Fibroblast of skin of right biceps (primary cell): ENCODE results near the gene KLHL36.
"Not testable (repeated sequence)": the region's sequence is repeated elsewhere in the genome, so short reads cannot be mapped to it uniquely, and the experiment has no call there.

Source experiments
- DNase-seq: peaks from one replicate; pipeline ENCODE4 v3.0.0-alpha.2; 2013

Gene KLHL36

DNA sequence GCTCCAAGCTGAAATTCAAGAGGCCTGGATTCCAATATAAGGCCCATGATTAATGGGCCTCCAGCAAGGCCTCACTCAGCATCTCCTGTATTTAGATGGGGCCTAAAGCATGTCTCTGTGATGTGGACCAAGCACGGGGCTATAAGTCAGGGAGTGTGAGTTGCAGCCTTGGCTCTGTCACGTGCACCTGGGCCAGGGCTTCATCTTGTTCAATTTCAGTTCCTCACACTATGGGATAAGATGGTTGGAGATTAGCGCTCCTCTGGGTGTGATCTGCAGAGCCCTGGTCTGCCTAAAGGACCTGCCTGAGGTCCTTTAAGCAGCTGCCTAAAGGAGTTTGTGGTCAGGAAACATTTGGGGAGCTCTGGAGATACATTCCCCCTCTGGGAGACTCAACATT lies 25.2 kb downstream of the KLHL36 start:
- no peak for DNase-seq

DNA sequence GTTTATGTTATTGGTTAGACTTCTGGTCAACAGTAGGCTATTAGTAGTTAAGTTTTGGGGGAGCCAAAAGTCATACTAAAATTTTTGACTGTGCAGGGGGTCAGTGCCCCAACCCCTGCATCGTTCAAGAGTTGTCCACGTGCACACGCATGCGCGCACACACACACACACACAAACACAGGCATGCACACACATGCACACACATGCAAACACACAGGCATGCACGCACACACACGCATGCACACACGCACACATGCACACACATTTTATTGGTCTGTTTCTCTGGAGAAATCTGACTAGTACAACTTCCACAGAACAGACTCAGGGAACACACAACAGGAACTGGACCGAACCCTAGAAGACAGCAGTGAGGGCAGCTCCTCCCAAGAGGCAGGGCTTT lies 27.1 kb downstream of the KLHL36 start:
- no peak for DNase-seq

DNA sequence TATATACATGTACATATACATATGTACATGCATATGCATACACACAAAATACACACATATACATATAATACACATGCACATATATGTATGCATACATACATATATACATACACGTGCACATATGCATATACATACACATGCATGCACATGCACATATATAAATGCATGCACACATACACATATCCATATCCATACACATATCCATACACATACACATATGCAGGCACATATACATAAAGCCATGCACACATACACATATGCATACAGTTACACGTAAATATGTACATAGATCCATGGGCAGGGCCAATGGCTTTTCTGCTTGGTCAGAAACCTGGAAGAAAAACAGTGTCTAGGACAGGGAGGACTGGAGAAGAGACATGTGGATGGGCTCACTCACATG lies 27.6 kb downstream of the KLHL36 start:
- no peak for DNase-seq

DNA sequence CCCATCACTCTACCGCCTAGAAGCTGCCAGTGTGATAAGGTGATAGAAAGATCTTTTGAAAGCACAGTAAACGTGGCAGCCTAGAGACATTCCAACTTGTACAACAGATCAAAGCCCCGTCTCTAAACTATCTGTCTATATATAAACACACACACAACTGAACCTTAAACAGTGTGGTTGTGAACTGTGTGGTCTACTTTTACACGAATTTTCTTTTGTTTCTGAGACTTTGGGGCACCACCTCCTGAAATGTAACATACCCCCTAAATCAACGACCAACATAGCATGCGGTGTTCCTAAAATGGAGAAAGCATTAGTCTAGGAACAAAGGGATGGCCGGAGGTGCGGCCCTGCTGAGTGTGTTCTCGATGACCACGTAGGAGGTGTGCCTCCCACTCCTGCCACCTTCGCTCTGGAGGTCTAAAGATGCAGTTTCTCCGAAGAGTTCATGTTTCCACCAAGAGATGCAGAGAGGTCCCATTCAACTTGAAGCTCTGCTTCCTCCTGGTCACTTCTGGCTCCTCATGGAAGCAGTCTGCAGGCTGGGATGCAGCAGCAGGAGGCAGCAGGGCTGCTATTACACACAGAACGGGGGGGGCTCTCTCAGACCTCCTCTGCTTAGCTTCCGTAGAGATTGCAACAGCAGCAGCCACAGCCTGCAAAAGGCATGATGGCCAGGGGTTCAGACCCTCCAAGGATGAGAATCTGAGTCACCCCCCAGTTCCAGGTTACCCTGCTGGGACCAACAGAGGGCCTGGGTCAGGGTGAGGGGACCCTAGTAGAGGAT lies 28.9 kb downstream of the KLHL36 start:
- DNase-seq = no peak

DNA sequence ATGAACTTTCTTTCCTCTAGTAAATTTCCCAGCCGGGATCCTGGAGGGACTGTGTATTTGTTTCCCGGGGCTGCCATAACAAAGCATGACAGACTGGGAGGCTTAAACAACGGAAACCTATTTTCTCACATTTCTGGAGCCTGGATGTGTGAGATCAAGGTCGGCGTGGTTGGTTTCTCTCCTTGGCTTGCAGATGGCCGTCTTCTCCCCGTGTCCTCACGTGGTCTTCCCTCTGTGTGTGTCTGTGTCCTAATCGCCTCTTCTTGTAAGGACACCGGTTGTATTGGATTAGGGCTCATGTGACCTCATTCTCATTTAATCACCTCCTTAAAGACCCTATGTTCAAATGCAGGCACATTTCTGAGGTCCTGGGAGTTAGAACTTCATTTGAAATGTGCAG lies 29.5 kb downstream of the KLHL36 start:
- DNase-seq = no peak

DNA sequence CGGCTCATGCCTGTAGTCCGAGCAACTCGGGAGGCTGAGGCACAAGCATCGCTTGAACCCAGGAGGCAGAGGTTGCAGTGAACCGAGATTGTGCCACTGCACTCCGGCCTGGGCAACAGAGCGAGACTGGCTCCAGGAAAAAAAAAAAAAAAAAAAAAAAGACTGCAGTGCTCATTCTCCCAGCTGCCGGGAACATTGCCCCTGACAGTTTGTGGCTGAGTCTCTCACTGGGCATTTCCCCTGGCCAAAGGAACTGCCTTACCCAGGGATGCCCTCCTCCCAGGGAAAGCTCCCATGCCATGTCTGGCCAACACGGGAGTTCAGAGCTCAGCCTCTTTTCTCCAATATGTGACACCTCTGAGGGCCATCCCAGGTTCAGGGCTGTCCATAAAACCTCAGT lies 30.2 kb downstream of the KLHL36 start:
- no peak for DNase-seq

DNA sequence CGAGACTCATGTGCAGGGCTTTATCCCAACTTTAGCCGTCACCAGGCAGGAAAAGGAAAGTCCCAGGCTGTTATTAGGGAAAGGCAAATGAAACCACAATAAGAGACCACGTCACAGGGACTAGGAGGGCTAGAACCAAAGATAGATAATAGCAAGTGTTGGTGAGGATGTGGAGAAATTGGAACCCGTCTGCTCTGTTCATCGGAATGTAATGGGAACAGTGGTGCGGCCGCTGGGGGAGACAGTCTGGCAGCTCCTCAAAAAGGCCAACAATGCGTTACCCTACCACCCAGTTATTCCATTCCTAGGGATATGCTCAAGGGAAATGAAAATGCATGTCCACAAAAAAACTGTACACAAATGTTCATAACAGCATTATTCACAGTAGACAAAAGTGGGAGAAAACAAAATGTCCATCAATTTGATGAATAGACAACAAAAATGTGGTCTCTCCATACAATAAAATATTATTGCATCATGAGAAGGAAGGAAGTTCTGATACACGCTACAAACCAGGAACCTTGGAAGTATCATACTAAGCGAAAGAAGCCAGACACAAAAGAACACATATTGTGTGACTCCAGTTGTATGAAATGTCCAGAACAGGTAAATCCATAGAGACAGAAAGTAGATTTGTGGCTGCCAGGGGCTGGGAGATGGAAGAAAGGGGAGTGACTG lies 32.0 kb downstream of the KLHL36 start:
- DNase-seq = no peak

DNA sequence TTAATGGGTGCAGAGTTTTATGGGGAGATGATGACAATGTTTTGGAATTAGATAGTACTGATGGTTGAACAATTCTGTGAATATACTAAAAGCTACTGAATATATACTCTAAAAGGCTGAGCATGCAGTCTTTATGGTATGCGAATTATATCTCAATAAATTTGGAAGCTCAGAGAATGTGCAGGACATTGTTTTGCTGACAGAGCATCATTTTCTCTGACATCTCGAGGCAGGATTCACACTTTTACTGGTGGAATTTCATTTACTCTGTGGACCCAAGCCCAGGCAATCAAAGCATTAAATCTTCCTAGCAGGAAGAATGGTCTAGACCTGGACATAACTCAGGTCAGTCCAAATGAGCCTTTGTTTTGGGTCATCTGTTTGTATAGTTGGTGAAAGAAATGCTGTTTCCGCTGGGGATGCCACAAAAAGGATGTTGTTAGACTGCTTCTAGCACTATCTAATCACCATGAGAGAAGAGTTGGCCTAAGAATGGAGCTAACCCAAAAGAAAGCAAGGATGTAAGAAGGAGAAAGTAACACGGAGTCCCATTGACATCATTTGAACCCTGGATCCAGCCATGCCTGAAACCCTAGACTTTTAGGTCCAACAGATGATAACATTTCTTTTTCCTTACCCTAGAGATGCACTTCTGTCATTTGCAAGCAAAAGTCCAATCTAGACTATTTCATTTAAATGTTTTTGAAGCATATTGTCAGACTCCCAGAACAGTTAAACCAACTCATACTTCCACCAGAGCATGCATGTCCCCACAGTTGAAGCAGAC lies 32.7 kb downstream of the KLHL36 start:
- DNase-seq = no peak

DNA sequence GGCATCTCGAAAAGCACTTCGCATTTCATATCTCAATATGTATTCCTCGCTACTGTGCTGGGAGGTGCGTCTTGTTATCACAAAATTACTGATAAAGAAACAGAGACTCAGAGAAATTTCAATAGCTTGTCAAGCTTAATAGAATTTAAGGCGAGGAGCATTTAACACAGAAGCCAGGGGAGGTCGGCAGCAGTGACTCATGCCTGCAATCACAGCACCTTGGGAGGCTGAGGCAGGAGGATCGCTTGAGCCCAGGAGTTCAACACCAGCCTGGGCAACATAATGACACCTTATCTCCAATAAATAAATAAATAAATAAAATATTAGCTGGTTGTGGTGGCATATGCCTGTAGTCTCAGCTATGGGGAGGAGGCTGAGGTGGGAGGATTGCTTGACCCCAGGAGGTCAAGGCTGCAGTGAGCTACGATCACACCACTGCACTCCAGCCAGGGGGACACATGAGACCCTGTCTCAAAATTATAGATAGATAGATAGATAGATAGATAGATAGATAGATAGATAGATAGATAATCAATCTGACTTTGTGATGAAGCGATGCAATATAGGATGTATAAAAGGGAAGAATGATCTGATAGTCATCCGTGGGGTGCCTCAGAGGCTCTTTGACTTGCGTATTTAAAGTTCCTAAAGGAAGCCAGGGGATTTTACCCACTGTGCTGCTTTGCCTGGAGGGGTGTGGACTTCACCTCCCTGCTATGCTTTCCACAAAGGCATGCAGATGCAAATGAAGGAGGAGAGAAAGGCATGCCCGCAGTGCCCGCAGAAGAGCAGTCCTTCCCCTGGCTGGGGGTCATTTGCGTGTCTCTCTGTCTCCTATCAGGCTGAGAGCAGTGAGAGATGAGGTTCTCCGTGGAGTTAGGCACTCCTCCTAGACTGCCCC lies 35.6 kb downstream of the KLHL36 start:
- no peak for DNase-seq

DNA sequence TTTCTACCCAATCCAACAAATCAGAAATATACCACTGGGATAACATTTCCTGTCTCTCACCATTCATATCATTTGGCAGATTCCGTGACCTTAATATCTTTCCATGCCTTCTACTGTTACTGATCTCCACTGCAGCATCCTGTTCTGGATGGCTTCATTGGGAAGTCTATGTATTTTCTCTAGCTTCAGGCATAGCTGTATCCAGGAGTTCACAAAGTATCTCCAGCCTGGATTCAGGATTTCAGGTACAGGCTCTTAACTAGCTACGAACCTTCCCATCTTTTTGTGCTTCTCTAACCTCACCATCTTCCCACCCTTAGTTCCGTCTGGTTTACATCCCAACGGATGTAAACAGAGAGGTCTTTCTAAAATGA lies 36.3 kb downstream of the KLHL36 start:
- no peak for DNase-seq

DNA sequence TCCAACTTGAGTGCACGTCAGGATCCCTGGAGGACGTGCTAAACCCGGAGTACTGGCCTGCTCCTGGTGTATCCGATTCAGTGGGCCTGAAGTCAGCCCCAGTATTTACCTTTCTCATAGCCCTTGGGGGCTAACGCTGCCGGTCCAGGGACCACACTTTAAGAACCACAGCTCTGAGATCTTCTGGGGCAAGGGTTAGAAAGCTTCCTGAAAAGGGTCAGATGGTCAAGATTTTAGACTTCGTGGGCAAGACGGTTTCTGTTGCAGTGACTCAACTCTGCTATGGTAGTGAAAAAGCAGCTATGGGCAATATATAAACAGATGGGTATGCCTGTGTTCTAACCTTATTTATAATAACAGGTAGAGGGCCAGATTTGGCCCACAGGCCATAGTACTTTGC lies 36.9 kb downstream of the KLHL36 start:
- no peak for DNase-seq

DNA sequence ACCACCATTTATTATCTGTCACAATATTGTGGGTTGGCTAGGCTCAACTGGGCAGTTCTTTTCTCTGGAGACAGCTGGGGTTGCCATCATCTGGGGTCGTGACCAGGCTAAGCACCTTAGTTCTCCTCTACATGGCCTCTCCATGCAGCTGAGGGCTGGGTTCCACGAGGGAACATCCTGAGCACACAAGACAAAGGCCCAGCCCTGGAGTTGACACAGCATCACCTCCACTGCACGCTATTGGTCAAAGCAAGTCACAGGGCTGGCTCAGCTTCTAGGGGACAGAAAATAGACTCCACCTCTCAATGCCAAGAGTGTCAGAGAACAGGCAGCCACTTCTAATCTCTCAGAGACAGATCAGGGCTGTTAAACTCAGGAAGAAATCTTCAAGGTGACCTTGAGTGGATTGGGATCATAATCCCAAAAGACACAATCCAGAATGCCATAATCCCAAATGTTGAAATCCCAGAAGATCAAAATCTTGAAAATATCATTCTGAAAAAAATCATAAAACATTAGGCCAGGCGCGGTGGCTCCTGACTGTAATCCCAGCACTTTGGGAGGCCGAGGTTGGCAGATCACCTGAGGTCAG lies 38.5 kb downstream of the KLHL36 start:
- DNase-seq = no peak

DNA sequence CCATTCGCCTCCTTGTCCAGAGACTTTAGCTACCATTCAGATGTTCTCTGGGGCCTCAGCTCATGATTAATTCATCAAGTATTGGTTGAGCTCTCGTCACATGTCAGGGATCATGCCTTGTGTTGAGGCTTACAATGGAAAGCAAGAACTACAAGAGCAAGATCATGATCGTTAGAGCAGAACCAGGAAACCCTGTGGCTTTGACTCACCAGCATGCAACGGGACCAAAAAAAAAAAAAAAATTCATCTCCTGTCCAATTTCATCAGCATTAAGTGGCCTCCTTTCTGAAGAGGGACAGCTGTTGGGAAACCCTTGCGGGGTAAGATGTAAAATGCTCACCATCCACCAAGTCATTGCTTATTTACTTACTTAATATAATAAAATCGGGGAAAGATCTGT lies 39.4 kb downstream of the KLHL36 start:
- peak; percentile 95 for DNase-seq

DNA sequence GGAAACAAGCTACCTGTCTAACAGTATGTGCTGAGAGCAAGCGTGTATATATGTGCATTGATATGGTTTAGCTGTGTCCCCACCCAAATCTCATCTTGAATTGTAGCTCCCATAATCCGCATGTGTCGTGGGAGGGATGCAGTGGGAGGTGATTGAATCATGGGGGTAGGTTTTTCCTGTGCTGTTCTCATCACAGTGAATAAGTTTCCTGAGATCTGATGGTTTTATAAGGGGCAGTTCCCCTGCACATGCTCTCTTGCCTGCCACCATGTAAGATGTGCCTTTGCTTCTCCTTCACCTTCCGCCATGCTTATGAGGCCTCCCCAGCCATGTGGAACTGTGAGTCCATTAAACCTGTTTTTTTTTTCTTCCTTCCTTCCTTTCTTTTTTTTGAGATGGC lies 39.9 kb downstream of the KLHL36 start:
- peak; percentile 15 for DNase-seq

DNA sequence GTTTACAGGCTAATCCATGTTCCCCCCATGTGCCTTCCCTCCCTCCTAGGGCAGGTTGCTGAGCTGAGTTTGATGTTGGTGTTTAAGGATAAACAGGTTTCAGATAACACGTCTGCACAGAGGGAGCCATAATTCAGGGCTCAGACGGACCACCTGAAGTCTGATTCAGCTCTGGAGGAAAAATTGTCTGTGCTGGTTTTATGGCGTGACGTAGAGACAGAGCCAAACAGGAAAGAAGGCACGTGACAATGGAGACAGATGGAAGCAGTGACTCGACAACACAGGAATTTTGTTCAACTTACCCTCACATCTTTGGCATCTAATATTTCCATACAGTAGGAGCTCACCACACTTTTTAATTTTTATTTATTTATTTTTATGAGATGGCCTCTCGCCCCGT lies 40.8 kb downstream of the KLHL36 start:
- DNase-seq = peak; percentile 97

DNA sequence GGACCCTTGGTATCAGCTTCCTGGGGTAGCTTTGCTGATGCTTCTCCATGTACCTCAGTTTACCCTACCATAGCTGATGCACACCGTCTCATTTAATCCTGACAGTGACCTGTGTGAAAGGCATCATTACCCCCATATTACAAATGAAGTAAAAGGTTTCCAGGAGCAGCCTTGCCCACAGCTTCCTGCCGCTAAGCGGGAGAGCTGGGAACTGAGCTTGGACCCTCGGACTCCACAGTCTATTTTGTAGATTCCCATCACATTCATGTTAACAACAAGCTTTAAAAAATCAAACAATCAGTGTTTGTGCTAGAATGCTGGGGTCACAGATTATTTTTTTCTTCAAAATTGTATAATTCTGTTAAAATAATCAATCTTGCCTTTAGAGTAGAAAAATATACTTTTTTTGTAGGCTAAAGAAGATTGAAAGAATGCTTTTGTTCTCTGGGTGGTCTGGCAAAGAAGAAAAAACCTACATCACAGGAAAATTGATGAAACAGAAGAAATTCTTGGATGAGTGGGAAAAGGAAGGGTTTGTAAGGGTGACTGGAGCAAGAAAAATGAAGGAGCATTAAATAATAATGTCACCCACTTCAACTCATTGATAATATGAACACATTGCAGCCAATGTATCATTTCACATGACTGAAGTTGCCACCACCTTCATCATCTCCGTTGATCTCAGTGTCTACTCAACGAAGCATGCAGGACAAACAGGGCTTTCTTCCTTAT lies 41.9 kb downstream of the KLHL36 start:
- peak; percentile 45 for DNase-seq

DNA sequence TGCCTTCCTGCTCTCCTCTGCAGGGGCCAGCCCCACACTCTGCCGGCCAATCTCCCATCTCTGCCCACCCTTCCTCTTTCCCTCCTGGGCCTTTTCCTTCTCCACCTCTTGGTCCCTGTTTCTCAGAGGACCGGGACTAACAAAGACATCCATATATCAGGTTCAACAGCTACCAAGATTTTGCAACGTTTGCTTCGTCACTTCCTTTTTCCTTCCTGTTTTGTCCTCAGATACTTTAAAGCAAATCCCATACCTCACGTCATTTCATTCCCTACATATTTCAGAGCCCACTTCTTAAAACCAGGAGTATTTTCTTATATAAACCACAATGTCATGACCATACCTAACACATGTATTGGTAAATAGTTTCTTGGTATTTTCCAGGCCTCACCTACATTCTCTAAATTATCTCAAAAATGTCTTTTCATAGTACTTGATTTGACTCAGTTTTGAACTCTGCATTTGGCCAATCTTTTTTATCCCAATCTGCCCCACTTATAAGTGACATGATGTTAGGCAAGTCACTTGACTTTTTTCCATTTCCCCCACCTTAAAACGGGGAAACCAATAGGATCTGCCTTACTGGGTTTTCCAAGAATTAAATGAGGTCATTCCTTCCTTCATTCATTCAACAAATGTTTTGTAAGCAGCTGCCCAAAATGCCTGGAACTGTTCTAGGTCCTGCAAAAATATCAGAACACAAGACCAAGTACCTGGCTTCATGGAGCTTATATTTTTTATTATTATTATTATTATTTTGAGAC lies 44.3 kb downstream of the KLHL36 start:
- DNase-seq = peak; percentile 37

DNA sequence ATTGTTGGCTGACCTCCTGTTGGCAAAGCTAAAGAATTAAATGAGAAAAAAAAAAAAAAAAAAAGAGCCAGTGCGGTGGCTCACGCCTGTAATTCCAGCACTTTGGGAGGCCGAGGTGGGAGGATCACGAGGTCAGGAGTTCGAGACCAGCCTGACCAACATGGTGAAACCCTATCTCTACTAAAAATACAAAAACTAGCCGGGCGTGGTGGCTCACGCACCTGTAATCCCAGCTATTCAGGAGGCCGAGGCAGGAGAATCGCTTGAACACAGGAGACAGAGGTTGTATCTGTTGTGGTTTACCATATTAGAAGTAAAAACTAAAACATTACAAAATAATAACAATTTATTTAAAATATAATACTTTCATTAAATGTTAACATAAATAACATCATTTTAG lies 45.6 kb downstream of the KLHL36 start:
- not testable (repeated sequence) for DNase-seq

DNA sequence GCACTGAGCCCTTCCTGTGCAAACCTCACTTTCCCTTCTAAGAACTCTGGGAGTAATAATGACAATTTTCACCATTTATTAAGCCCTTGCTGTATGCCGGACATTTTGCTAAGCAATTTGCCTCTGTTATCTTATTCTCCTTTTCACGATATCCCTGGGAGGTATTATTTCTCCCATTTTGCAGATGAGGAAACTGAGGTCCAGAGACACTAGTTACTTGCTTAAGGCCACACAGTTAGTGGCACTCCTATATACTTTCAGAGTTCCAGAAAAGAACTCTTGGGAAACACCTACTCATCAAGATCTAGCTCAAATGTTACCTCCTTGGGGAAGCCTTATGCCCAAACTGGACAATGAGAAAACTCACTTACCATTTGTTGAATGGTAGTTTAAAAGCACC lies 46.7 kb downstream of the KLHL36 start:
- no peak for DNase-seq

DNA sequence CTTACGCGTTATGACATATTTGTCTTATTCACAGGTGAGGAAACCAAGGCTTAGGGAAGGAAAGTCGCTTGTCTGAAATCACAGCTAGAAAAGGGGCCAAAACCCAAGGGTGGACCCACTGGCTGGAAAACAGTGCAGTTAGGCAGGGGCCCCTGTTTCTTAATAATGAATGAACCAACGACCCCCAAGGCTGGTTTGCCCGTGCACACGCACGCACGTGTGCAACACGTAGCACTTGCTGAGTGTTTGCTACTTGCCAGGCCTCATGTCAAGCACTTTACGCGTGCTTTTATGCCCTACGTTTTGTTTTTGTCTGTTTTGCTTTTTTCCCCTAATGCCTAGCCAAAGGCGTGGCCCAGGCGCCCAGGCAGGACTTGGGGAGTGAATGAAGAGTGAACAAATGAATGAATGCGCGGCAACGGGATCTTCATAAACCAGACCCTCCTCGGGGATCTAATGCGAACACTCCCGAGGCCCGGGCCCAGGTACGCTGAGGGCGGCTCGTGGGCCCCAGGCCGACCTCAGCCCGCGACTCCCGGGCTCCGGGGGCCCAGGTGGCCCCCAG lies 50.9 kb downstream of the KLHL36 start:
- DNase-seq = no peak
